Astrocyte (in vitro differentiated cells and primary cell): Measurements from ENCODE around the gene PAX3. TPM values are rescaled to one million over a fixed set of nuclear protein-coding genes. Genes with fewer than 3 reads are reported as not detected.

Experiments
- DNase-seq: peaks from one replicate; pipeline ENCODE4 v3.0.0-alpha.2; 2010; ENCODE audit warnings: low read depth
- FAIRE-seq: peaks from 2 replicates; lab custom pipeline; 2011; peaks lifted over from hg19 to GRCh38; lab: Jason Lieb, UNC
- H2AFZ ChIP-seq: 2 replicates; pipeline ENCODE4 v1.6.0; 2012; ENCODE audit warnings: low read depth, low read length, inconsistent platforms
- H3K27ac ChIP-seq: 2 replicates; pipeline ENCODE4 v1.5.1; 2011; ENCODE audit warnings: low read depth, low read length, inconsistent platforms
- H3K27me3 ChIP-seq: 2 replicates; pipeline ENCODE4 v1.6.0; 2011; ENCODE audit warnings: low read length, inconsistent platforms; ENCODE audit not compliant: insufficient read depth
- H3K36me3 ChIP-seq: 2 replicates; pipeline ENCODE4 v1.5.1; 2011; ENCODE audit warnings: low read length, inconsistent platforms; ENCODE audit not compliant: insufficient read depth
- H3K4me1 ChIP-seq: 2 replicates; pipeline ENCODE4 v1.5.1; 2011; ENCODE audit warnings: low read length, inconsistent platforms; ENCODE audit not compliant: insufficient read depth
- H3K4me2 ChIP-seq: 2 replicates; pipeline ENCODE4 v1.6.0; 2012; ENCODE audit warnings: low read length, inconsistent platforms
- H3K4me3 ChIP-seq: 2 replicates; pipeline ENCODE4 v1.5.1; 2011; ENCODE audit warnings: low read depth, mild to moderate bottlenecking, low read length, inconsistent platforms; ENCODE audit not compliant: insufficient read depth
- H3K79me2 ChIP-seq: 2 replicates; pipeline ENCODE4 v1.6.0; 2012; ENCODE audit warnings: mild to moderate bottlenecking, low read length, inconsistent platforms; ENCODE audit not compliant: insufficient read depth
- H3K9ac ChIP-seq: 2 replicates; pipeline ENCODE4 v1.6.0; 2012; ENCODE audit warnings: mild to moderate bottlenecking, low read length, inconsistent platforms
- H3K9me3 ChIP-seq: 2 replicates; pipeline ENCODE4 v1.5.1; 2012; ENCODE audit warnings: low read depth, mild to moderate bottlenecking, low read length, inconsistent platforms; ENCODE audit not compliant: insufficient read depth
- H4K20me1 ChIP-seq: 2 replicates; pipeline ENCODE4 v1.6.0; 2012; ENCODE audit warnings: low read length, inconsistent platforms; ENCODE audit not compliant: insufficient read depth
- H3K27ac Mint-ChIP-seq: one replicate; pipeline ENCODE4 v1.8.0; 2021; ENCODE audit warnings: mild to moderate bottlenecking, mixed read lengths; ENCODE audit not compliant: unreplicated experiment
- H3K27me3 Mint-ChIP-seq: one replicate; pipeline ENCODE4 v1.8.0; 2021; ENCODE audit warnings: low read depth, mixed read lengths; ENCODE audit not compliant: unreplicated experiment
- H3K36me3 Mint-ChIP-seq: one replicate; pipeline ENCODE4 v1.8.0; 2021; ENCODE audit warnings: low read depth, mixed read lengths; ENCODE audit not compliant: unreplicated experiment
- H3K4me1 Mint-ChIP-seq: one replicate; pipeline ENCODE4 v1.8.0; 2021; ENCODE audit warnings: low read depth, mixed read lengths; ENCODE audit not compliant: unreplicated experiment
- H3K4me3 Mint-ChIP-seq: one replicate; pipeline ENCODE4 v1.8.0; 2021; ENCODE audit warnings: mild to moderate bottlenecking, moderate library complexity, mixed read lengths; ENCODE audit not compliant: unreplicated experiment
- H3K9me3 Mint-ChIP-seq: one replicate; pipeline ENCODE4 v1.8.0; 2021; ENCODE audit warnings: mild to moderate bottlenecking, mixed read lengths; ENCODE audit not compliant: unreplicated experiment
- CTCF ChIP-seq: IDR thresholded peaks from 2 replicates; pipeline ENCODE4 v1.5.1; 2011; ENCODE audit warnings: low read depth, mild to moderate bottlenecking, inconsistent platforms, low read length, moderate library complexity; ENCODE audit not compliant: insufficient read depth
- EZH2 ChIP-seq: IDR thresholded peaks from 2 replicates; pipeline ENCODE4 v1.6.1; 2012; ENCODE audit warnings: mild to moderate bottlenecking, low read length, inconsistent platforms; ENCODE audit not compliant: insufficient read depth
- total RNA-seq: library from RNA; stranded (reverse); gene quantifications from 2 replicates; pipeline ENCODE4 v1.2.1, GENCODE V29; 2021

The PAX3 gene
- total RNA-seq, 1 donor from 2014 or later: not detected

DNA sequence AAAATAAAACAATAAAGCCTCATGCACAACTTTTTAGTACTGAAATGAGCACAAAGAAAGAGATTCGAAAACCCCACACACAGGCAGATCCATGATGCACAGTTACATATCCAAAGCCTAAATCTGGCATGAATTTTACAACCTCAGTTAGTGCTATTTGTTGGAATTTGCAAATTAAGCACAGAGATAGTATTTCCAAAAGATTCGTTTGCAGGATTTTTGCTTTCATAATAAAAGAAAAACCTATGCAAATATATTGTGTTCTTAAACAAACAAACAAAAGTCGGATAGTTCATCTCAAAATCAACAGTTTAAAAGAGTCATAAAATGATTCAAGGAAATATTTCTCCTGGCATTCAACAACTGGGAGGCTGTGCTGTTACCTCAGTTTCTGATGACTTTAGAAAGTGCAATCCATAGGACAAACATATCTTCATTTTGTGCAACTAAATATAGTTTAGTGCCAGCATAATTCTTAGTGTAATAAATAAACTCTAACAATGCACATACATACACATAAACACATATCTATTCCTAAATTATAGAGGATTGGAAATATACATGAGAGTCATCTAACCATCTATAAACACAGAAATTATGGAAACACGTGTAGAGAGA lies 10.8 kb downstream of the PAX3 start:
- H3K27ac Mint-ChIP-seq: no peak overlapping the region

DNA sequence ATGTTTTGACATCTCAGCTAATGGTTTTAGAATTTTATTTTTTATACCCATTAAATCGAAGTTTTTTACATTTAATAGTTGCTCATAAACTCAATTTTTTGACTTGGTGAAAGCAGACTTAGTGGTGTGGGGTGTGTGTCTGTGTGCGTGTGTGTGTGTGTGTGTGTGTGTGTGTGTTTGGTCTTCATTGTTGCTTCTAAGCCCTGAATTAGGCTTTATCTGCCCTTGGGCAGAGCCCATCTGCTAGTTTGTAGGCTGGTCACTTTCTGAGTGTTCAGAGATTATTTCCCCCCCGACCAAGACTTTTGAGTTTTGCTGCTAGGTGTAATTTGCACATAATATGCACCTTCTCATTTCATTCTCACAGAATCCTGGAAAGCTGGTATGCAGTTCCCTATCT lies 14.3 kb downstream of the PAX3 start:
- Mint-ChIP-seq H3K4me1 (peaks cover 1% of the 10 kb centered on the region), H3K27me3 (peaks cover 75% of the 10 kb centered on the region), H3K4me3 (no peak overlapping the region), H3K27ac (no peak overlapping the region), H3K36me3 (no peaks in the 10 kb centered on the region), H3K9me3 (no peaks in the 10 kb centered on the region)
- Histone ChIP-seq H3K9ac (no peak overlapping the region), H3K36me3 (no peaks in the 10 kb centered on the region), H4K20me1 (peaks cover 7% of the 10 kb centered on the region), H3K79me2 (no peaks in the 10 kb centered on the region), H2AFZ (no peak overlapping the region), H3K4me1 (peaks cover 3% of the 10 kb centered on the region), H3K4me3 (no peak overlapping the region), H3K4me2 (no peak overlapping the region), H3K27me3 (peaks cover 13% of the 10 kb centered on the region), H3K27ac (no peak overlapping the region), H3K9me3 (no peaks in the 10 kb centered on the region)
- TF ChIP-seq CTCF: no peak
- FAIRE-seq: no peak
- no peak for DNase-seq

More for the DNA sequence above, 10.8 kb downstream of the PAX3 start:
- FAIRE-seq (no peak), DNase-seq (no peak)
- Mint-ChIP-seq H3K27me3 (peaks cover 93% of the 10 kb centered on the region), H3K4me1 (no peaks in the 10 kb centered on the region), H3K9me3 (no peaks in the 10 kb centered on the region), H3K4me3 (no peak overlapping the region), H3K36me3 (no peaks in the 10 kb centered on the region)
- Histone ChIP-seq H4K20me1 (no peaks in the 10 kb centered on the region), H3K4me3 (no peak overlapping the region), H3K27ac (no peak overlapping the region), H3K4me2 (no peak overlapping the region), H3K9ac (no peak overlapping the region), H3K36me3 (no peaks in the 10 kb centered on the region), H3K27me3 (peaks cover 33% of the 10 kb centered on the region), H2AFZ (no peak overlapping the region), H3K4me1 (peaks cover 5% of the 10 kb centered on the region), H3K9me3 (no peaks in the 10 kb centered on the region), H3K79me2 (no peaks in the 10 kb centered on the region)
- TF ChIP-seq CTCF (no peak), EZH2 (no peak)

- peaks cover 67% of the 10 kb centered on the region for H3K27me3 Mint-ChIP-seq
- DNase-seq (no peak), FAIRE-seq (no peak)
- Histone ChIP-seq H4K20me1 (peaks cover 7% of the 10 kb centered on the region), H3K36me3 (no peaks in the 10 kb centered on the region), H3K4me1 (peaks cover 3% of the 10 kb centered on the region), H3K27me3 (peaks cover 5% of the 10 kb centered on the region), H2AFZ (no peak overlapping the region), H3K79me2 (no peaks in the 10 kb centered on the region), H3K4me3 (no peak overlapping the region), H3K9ac (no peak overlapping the region), H3K27ac (no peak overlapping the region), H3K9me3 (no peaks in the 10 kb centered on the region), H3K4me2 (no peak overlapping the region)
- H3K9me3 Mint-ChIP-seq: no peaks in the 10 kb centered on the region
- H3K27ac Mint-ChIP-seq: no peak overlapping the region
- H3K4me1 Mint-ChIP-seq: peaks cover 1% of the 10 kb centered on the region
- no peak for TF ChIP-seq CTCF
- TF ChIP-seq EZH2: no peak
- H3K4me3 Mint-ChIP-seq: no peak overlapping the region
- H3K36me3 Mint-ChIP-seq: no peaks in the 10 kb centered on the region
Measured at GRCh38 chr2:222283634-222284033, 15.2 kb downstream of the PAX3 start.
